Suppressor macrophage treated with lipopolysaccharide for 4 hours (primary cell): ENCODE data around the gene STARD4.

Experiments
- DNase-seq: peaks from one replicate; pipeline ENCODE4 v3.0.0-alpha.2; 2020

The STARD4 gene

GRCh38 chr5:111520908-111521307, 8.6 kb upstream of the STARD4 start:
- DNase-seq = no peak

GRCh38 chr5:111518777-111519176, 6.4 kb upstream of the STARD4 start:
- no peak for DNase-seq

GRCh38 chr5:111517853-111518501, 5.6 kb upstream of the STARD4 start:
- peak; percentile 57 for DNase-seq

DNA sequence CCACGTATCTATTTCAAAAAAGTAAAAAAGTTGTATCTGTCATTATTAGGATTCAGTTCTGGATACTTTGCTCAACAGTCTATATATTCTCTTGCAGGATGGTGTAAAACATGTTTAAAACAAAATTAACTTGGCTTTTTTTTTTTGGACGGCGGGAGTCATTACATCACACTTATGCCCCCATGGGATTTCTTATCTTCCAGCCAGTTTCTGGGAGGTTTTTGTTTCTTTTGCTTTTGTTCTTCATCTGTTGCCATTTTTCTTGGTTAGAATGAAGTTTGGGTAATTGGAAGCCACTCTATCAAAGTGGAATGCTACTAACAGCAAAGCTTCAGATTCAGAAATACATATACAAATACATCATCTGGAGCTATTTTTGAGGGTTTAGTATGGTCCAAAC, 1.8 kb upstream of the STARD4 start:
- DNase-seq = no peak

- peak; percentile 78 for DNase-seq
Measured at GRCh38 chr5:111513131-111513520, 791 bp upstream of the STARD4 start.

GRCh38 chr5:111511831-111512374, 432 bp downstream of the STARD4 start:
- DNase-seq = peak; percentile 47

DNA sequence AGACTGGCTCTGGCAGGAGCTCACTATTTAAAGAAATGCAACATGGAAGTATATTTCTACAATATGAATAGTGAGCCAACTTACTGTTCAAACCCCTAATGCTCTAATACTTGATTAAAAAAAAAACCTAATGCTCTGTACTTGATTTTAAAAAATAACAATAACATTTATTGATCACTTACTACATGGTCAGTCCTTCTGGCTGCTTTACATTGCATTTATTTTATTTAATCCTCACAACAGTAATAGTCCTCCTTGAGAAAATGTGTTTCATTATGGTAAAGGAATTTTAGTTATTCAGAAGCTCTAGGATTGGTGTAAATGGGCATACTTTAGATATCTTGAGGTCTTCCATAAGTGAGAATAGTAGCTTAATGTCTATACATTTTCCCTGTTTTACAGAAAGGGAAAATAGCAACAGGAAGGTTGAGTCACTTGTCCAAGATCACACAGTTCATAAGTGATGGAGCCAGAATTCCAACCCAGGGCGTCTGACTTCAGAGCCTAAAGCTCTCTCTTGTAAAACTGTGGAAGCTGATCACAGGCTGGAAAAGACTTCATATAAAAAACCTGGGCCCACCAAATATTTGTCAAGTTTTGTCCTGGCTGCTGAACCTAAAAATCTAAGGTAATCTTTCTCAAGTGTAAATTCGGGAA, 1.0 kb downstream of the STARD4 start:
- no peak for DNase-seq

DNA sequence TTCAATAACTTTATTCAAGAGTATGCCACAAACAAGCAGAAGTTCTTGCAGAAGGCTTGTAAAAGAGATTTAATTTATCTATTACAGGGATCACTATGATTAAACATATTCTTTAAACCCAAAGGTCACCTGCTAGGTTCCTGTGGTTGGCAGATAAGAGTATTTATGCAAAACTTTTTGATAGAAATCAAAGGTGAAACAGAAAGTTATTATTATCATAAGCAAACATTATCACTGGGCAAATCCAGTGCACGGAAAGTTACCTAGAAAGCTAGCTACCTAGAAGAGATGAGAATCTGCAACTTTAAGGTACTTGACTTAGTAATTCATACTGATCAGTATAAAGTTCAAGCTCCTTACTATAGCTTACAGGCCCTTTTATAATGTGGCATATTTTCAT, 3.2 kb downstream of the STARD4 start:
- no peak for DNase-seq

DNA sequence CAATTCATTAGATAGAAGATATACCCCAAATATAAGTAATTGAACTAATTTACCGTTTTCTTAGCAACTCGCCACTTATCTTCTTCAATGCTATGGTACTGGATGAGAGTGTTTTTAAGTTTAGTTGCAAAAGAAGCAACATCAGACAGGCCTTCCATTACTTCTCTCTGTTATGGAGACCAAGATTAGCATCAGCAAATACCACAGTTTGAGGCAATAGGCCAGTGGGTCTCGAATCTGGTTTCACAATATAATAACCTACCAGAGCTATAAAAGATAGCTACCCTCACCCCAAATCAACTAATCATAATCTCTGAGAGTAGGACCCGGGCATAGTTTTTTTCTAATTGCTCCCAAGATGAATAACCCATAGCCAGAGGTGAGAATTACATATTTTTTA, 5.1 kb downstream of the STARD4 start:
- DNase-seq = no peak

DNA sequence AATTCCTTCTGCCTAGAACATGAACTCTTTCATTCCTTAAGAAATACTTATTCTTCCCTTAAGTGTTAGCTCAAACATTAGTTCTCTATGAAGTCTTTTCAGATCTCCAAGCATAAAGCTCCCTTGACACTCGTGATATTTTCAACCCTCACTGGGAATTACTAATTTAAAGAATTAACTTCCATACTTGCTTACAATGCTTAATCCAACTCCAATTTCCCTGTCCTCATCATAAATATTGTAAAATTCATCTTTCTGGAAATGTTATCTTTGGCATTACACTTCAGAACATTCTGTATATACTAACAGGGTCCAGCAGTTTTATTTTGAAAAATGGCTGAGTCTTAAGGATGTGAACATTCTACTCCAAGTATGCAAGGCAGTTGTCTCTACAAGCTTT, 7.2 kb downstream of the STARD4 start:
- DNase-seq = no peak

DNA sequence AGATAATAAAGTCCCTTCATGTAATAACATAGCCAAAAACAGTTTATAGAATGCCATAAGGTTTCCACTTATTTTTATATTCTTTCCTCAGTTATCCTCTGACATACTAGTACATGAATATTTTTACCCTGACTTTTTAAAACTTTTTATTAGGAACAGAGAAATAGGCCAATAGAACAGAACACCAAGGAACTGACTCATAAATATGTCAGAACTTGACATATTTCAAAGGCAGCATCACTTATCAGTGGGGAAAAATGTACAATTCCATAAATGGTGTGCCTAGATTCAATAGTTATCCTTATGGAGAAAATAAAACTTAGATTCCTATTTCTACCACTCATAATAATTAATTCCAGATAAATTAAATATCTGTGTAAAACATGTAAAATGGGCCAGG, 9.4 kb downstream of the STARD4 start:
- no peak for DNase-seq

- no peak for DNase-seq
Measured at GRCh38 chr5:111498346-111498745, 14.0 kb downstream of the STARD4 start.

DNA sequence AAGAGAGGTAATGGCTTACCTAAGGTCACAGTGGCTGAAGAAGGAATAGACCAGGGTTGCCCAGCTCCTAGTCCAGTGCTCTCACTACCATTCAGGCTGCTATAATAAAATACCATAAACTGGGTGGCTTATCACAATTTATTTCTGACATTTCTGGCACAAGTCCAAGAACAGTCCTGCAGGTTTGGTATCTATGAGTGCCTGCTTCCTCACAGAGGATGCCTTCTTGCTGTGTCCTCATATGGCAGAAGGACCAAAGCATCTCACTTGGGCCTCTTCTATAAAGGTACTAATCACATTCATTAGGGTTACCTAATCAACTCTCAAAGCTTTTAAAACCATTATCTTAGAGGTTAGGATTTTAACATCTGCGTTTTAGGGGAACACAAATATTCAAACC, 17.2 kb downstream of the STARD4 start:
- no peak for DNase-seq

DNA sequence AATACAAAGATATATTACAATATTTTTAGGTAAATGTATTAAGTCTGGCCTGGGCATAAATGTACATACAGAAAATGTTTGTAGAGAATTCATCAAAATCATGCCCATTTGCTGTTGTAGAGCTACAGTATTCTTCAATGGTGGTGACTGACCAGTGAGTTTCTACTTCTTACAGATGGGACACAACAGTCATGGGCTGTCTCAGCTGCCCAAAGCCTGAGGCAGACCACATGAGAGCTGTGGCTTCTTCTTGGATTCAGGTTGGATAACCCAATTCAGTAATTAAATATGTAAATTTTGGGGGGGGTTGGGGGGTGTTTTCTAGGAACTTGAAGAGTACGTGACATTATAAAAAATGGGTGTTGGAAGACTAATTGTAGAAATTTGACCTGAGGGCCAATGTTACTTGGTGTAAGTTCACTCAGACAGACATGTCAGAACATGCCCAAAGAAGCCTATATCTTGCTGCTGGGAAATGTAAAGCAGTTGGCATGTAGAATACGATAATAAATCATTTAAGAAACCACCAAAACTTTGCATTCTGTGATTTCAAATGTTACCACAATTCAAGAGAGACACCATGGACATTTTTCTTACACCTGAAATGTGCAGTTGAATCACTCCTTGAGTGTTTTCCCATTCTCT, 17.9 kb downstream of the STARD4 start:
- DNase-seq = no peak

DNA sequence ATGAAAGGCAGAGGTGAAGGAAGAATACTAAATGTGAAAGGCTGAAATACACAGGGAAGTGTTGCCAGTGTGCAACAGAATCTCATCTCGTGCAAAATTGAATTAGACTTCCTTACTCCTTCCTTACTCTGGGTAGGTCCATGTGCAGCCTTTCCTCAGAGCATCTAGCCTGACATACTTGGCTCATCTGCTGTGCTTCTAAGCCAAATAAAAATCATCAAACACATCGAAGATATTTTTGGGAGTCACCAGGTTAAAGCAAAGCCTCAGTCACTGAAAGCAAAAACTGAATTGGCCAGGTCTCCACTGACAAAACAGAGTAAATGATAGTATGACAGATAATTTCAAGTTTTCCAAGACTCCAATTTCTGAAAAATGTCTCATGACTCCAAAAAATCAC, 19.3 kb downstream of the STARD4 start:
- no peak for DNase-seq

GRCh38 chr5:111488353-111488752, 24.0 kb downstream of the STARD4 start:
- DNase-seq = no peak

DNA sequence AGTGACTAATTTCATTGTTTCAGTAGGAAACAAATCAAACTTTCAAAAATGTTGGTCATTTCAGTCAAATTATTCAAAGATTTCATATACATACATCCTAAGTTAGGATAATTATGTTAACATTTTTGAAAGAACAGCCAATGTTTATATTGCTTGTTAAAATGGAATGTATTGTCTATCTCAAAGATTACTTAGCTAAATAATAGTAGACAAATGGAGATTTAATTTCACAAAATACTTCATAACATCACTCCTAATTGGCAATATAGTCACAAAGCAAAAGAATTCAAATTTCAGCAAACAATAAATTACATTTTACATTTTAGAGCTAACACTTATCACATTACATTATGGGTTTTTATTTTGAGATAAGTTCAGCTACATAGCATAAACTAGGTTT, 25.4 kb downstream of the STARD4 start:
- DNase-seq = no peak

DNA sequence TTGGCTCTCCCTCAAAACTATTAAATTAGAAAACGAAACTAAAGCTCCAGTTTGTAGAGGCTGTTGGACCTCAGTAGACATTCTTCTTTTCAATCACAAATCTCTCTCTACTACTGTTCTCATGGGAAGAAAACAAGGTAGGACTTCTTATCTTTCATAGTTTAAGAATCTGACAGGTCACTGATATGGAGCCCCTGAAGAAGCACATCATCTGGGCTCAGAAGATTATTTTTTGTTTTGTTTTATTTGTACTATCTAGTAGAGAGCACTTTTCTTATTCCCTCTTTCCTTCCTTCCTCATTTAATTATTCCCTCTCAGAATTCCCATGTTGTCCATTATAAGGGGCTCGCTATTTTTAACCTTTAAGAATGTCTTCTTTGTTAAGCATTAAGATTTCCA, 26.3 kb downstream of the STARD4 start:
- no peak for DNase-seq

DNA sequence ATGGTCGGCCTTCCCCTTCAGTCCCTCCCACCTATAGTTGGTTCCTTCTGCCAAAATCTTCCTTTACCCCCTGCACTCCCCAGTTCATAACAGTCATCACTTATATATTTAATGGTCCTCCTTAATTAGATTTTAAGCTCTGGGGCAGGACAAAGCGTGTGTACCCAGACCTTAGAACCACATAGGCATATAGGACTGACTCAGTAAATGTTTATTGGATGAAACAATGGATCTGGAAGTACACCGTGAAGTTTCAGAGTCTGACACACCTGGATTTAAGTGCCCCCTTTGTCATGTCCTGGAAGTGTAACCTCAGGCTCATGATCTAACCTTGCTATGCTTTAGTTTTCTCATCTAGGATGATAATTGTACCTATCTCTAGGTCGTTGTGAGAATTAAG, 32.0 kb downstream of the STARD4 start:
- no peak for DNase-seq

DNA sequence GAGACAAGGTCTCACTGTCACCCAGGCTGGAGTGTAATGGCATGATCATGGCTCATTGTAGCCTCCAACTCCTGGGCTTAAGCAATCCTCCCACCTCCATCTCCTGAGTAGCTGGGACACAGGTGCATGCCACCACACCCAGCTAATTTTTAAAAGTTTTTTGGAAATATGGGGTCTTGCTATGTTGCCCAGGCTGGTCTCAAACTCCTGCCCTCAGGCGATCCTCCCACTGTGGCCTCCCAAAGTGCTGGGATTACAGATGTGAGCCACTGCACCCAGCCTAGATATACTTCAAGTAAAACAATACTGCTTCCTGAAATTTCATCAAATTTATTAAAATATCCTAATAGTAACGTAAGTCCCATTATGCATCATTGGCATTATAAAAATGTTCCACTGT, 33.4 kb downstream of the STARD4 start:
- DNase-seq = no peak

GRCh38 chr5:111478266-111478665, 34.1 kb downstream of the STARD4 start:
- no peak for DNase-seq

DNA sequence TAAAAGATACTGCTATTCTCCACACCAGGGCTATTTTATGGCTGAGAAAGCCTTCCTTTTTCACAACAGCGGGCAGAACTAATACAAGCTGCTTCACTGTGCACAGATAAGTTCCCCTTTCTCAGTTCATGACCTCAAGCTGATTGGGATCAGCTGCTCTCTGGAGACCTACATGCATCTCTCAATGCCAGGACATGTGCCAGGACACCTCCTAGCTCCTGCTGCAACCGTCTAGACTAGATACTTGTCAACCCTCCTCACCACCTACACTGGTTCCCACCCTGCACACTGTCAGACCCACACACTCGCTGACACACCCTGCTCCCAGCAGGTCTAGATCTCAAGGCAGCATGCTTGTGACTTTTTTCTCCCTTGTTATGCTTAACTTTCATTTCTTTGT, 39.8 kb downstream of the STARD4 start:
- DNase-seq = peak; percentile 50

GRCh38 chr5:111472096-111472495, 40.2 kb downstream of the STARD4 start:
- DNase-seq = no peak

- no peak for DNase-seq
Measured at GRCh38 chr5:111469903-111470302, 42.4 kb downstream of the STARD4 start.
